GM19238 (cell line): Measurements from ENCODE around the gene CADM2.
"Not testable (repeated sequence)": the region's sequence is repeated elsewhere in the genome, so short reads cannot be mapped to it uniquely, and the experiment has no call there.

Experiments
- DNase-seq: peaks from one replicate; pipeline ENCODE4 v3.0.0; 2011; ENCODE audit warnings: low spot score; ENCODE audit not compliant: insufficient read length

The CADM2 gene

DNA sequence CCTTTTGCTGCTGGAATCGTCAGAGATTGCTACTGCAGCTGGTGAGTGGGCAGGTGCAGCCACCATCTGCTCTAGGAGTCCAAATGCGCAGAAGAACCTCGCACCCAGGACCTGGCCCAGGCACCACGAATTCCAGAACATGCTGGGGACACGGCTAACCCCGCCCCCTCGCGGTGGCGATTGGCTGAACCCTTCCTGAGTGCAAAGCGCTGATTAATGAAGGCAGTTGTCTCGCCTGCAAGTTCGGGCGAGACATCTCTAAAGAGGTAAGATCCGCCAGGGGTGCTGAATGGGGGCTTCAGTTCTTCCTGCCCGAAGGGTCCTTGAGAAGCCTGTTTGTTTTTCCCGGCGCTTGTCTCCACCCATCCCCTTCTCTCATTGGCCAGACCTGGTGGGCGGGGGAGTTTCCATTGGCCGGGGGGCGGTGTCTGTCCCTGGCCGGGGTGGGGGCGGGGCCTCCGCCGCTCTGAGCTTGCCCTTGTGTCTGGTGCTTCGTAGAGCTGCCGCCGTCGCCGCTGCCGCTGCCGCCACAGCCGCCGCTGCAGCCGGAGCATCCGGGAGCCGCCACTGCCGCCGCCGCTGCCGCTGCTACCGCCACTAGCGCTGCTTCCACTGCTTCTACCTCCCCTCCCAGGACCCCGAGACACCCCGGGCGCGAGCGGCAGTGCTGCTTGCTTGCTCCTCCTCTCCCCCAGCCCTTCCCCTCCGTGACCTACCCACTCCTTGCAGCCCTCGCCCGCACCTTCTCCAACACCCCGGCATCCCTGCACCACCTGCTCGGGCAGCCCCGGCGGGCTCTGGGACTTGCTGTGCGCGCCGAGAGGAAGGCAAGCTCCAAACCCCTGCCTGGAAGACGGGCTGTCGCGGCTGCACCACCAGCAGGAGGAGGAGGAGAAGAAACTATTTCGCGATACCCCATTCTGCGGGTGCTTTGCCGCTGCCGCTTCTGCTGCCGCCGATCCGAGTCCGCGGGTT, at the start of gene CADM2:
Gene CADM2 (plus strand): TSS at position 495 of the 975 bp plus-strand sequence.
- DNase-seq, result peak; percentile 66

DNA sequence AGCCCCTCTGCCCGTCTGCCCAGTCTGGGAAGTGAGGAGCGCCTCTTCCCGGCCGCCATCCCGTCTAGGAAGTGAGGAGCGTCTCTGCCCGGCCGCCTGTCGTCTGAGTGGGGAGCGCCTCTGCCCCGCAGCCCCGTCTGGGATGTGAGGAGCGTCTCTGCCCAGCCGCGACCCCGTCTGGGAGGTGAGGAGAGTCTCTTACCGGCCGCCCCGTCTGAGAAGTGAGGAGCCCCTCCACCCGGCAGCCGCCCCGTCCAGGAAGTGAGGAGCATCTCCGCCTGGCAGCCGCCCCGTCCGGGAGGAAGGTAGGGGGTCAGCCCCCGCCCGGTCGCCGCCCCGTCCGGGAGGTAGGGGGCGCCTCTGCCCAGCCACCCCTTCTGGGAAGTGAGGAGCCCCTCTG, 40.2 kb upstream of the CADM2 start:
- DNase-seq, result not testable (repeated sequence)

DNA sequence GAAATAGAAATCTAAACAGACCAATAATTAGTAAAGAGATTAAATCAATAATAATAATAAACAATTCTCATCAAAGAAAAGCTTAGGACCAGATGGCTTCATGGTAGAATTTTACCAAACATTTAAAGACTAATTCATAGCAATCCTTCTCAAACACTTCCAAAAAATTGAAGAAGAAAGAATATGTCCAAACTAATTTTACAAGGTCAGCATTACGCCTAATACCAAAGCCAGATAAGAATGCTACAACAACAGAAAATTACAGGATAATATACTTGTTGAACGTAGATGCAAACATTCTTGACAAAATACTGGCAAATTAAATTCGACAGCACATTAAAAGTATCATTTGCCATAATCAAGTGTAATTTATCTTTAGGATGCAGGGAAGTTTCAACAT, 36.1 kb upstream of the CADM2 start:
- no peak for DNase-seq

DNA sequence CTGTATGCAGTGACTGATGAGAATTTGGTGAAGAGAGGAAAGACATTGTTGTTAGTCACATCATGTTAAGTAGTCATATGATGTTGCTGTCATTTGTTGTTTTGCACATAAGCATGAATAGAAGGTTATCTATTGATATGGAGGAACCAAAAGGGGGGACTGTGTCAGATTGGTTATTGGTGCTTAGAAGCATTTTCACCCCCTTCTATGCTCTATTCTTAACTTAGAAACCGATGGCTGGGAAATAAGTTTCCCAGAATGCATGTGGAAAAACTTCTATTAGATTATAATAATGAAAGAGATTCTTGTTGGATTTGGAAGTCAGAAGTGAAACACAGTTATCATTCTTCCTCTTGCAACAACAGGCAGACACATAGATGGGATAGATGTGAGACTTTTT, 33.2 kb upstream of the CADM2 start:
- no peak for DNase-seq

DNA sequence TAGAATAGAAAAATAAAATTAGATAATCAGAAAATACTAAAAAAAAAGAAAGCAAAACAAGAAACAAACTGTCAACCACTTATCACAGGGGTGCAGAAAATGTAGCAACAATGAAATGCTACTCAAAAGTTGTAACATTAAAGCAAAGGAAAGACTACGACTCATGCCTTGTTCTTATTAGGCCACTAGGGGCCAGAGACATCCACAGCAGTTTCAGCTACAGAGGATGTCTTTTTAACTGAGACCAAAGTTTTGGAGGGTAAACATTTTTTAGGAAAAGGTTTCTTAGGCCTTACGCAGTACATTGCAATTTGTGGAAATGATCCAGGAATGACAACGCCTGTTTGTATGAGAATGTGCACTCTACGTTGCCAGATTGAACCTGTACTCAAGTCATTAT, 15.4 kb upstream of the CADM2 start:
- DNase-seq, result no peak

DNA sequence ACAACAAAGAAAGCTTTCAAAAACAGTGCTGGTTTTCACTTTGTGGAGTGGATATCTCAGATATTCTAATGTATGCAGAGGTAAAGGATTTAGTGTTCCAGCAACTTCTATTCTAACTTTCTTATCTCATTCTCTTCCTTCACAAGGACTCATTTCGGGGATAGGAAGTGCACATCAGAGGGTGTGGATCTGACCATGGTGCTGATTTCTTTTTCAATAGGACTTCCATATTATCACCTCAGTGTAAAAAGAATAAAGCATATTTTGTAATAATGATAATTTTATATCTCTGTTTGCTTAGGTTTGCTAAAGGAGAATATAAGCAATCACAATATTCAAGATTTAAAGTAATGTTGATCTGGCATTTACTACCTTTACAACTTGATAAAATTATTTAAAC, 12.5 kb upstream of the CADM2 start:
- no peak for DNase-seq

DNA sequence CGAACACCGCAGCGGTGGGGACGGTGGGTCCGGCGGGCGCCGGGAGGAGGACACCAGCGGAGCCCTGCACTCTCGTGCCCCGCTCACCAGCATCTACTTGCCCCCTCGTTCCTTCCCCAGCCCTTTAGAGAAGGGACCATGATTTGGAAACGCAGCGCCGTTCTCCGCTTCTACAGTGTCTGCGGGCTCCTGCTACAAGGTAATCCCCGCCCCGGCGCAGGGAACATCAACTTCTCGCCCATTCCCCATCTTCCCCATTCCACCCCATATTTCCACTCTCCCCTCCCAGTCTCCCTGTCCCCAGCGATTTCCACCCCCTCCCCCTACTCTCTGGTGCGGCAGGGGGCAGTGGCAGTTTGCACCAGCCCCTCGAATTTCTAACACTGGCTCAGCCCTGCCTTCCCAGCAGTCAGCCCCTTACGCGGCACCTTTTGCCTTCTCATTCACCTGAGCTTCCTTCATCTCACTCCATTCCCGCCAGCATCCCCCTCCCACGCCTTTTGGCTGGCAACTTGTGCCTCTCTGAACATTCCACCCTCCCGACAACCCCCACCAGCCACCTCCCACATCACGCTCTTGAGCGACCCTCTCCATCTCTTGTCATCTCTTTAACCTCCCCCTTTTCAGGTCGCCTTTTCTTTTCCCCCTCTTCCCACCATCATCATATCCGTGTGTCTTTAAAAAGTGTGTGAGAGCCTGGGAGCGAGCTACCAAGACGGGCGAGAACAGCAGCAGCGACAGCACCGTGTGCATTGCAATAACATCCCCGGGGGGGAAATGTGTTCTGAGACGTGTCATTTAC, 882 bp downstream of the CADM2 start:
- no peak for DNase-seq

DNA sequence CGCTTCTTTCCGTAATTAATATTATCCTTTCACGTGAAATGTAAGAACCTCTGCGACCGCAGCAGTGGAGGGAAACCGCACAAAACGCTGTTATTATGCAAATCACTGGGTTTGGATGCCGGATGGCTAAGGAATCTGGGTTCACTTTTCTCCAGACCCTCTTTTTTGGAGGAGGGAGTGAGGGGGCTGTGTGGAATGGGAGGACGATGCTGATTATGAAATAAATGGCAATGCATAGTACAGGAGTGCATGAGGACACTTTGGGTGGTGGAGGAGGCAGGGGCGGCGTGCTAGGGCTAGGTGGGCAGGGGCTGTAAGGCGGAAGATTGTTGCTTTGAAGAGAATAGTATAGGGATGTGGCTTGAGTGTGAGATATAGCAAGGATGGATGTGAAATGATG, 1.8 kb downstream of the CADM2 start:
- DNase-seq, result no peak

DNA sequence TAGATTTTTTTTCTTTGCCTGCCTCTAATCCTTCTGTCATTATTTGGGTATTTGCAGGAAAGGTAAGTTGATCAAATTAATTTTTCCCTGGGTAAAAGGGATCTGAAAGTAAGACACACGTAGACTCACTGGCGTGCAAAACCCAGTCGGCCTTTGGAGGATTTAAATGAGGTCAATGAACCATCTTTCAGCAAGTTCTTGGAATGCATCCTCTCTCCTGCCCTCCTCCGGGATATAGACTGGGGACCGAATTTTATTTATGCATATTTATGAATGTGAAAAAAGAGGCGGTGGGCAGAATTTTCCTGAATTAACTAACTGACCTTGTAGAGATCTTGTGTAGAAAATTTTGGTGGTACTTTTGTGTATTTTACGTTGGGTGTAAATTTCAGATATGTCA, 2.2 kb downstream of the CADM2 start:
- DNase-seq, result no peak

DNA sequence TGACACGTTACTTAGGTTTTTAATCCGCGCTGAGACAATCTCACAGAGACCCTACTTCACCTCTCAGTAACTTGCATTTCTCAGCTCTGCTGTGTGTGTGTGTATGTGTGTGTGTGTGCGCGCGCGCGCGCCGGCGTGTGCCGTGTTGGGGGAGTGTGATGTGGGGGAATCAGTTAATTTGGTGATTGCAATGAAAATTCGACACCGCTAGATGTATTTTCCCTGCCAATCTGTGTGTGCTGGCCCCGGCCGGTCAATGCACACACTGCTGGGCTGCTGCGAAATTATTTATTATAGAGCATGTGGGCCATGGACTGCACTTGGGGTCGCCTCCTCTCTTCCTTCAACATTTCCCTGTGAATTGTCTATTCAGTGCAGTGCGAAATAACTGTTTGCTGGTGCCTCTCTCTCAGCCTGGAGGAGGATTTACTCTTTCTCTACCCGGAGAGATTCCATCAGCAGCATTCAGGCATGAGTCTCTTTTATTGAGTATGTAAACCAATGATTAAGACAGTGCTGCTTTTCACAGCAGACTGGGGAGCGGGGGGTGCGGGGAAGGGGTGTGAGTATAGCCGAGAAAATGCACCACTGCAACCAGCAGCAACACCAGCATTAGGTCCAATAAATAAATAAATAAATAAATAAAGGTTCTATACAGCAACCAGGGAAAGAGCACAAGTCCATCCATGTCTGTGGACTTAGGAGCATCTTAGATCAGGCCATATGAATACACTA, 2.9 kb downstream of the CADM2 start:
- no peak for DNase-seq

DNA sequence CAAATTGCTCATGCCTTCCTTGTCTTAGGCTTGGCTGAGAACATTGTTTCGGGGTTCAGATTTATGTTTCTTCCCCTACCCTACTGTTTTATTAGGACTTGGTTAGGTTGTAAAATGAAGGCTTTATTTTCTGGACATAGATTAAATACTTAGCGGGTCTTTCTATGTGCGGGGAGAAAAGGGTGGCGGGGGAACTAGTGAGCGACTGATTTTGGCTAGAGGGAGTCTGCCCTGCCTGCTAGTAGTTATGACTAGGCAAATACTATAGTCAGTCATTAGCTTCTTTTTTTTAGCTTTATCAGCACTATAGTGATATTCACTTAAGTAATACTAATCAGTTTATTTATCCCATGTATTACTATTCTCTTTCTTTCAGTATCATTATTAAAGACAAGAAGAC, 3.6 kb downstream of the CADM2 start:
- no peak for DNase-seq

DNA sequence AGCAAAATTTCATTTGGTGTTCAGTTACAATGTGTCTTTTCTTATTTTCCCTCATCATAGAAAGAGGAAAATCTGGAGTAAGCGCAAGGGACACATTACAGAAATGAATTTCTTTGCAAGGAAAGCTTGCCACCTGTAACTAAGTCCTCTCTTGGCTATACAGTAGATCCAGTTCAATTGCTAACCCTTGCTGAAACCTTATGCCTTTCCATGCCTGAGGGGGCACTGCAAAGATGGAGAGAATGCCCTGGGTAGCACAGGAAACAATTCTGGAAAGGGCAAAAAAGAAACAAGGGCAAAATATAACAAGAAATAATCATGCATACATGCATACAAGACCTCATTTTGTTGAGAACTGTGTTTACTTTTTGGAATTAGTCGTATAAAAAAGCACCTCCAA, 4.3 kb downstream of the CADM2 start:
- no peak for DNase-seq

DNA sequence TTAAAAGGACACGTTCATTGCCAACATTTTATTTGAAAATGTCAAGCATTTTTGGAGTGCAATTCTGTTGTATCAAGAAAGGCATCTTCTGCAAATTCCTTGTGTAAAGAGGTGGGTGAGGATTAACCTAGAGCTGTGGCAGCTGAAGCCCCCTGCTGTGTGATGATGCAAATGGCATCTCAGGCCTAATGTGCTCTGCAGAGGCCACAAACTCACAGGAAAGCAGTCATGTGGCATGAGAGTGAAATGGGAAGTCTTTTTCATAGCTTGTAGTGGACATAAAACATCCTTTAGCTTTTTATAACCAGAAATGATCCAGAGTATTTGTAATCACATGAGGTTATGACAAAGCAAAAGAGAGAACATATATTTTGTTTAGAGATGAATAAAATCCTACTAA, 6.4 kb downstream of the CADM2 start:
- DNase-seq, result no peak

DNA sequence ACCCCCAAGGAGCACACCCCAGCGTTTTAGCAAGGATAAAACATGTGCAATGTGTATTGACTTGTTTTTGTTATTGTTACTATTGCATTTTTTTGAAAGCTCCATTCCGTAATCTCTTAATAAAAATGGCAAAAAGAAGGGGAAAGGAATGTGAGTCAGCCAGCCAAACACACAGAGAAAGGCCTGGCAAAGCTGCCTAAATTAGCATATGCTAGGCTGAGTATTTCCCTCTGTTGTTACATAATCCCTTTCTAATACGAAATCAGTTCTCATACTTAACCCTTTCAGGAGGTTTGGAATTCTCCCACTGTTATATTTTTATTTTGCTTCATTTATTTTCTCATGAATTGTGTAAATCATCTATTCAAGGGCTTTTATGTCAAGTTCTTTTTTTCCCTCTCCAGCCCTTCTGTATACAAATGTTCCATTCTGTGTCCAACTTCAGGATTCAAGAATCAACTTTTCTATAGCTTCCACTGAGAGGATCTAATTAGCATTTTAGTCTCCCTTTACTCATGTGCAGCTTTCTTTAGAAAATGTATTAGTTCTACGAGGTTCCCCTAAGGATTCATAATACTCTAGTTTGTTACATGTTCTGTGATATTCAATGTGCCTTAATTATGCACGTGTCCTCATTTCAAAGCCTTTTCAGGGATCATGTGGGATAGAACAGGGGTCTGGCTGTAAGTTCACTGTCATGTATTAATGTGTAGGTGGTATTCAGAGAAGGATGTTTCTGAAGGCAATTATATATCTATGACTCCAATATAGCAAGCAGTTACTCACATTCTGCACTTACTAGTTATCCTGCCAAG, 9.2 kb downstream of the CADM2 start:
- no peak for DNase-seq

DNA sequence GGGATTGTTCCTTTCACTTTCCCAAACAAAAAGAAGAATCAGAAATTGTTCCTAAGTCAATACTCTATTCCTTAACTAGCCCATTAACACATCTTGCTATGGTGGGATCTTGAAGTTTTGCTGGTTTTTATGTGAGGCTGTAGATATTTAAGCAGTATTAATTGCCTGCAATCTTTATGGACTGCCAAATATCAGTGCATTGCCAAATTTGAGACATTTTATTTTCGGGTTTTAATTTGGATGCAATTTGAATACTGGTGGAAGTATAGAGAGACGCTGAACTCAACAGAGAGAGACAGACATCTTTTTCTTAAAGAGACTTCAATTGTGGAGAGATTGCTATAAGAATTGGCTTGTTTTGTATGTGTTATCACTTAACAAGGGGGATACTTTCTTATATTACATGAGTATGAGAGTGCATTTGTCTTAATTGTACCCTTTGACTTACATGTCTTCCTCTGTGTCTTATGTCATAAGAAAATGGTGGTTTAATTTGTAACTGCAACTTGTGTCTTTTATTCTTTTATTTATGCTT, 10.0 kb downstream of the CADM2 start:
- DNase-seq, result no peak

DNA sequence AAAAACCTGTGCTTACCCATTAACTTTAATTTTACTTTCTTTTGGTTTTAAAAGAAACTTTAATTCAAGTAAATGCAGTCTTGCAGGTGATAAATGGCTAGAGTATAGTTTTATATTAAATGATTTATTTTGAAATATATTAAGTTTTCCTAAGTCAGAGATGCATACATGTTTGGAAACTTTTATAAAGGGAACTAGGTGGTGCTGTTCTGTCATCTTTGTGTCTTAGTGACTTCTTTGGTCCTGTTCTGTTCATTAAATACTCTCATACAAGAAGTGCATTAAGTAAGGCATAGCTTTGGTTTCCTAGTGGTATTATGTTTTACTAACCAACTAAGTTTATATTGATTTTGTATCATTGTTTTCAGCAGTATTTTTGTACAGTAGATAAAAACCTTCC, 15.6 kb downstream of the CADM2 start:
- no peak for DNase-seq

DNA sequence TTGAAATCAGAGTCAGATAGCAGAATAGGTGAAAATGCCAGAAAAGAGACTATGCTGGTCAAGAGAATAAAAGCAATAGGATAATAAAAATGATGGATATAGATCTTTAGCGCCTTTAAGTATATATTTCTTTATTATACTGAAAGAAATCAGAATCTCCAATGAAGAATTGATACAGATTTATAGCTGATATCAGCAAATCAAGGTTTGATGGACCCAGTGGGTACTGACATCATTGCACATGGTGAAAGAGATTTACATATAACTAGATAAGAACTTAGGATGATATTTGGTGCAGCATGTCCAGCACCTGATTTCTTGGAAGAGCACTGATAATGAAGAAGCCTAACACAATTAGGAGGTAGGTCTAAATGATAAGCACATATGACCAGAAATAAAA, 18.2 kb downstream of the CADM2 start:
- no peak for DNase-seq

DNA sequence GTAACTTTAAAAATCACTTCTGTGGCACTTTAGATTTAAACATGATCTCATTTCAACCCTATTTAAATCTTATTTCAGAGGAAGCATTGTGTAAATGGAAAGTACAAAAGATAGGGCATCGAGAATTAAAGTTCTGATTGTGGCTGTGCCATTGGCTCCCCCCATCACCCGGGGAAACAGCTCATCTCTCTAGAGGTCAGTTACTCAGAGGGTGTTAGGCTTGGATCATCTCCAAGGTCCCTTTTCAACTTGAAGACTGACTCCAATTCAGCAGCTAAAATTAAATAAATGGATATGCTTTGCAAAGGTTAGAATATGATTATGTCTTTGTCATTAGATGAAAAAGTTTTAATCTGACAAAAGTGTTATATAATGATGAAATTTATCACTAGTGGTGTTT, 20.1 kb downstream of the CADM2 start:
- DNase-seq, result no peak

DNA sequence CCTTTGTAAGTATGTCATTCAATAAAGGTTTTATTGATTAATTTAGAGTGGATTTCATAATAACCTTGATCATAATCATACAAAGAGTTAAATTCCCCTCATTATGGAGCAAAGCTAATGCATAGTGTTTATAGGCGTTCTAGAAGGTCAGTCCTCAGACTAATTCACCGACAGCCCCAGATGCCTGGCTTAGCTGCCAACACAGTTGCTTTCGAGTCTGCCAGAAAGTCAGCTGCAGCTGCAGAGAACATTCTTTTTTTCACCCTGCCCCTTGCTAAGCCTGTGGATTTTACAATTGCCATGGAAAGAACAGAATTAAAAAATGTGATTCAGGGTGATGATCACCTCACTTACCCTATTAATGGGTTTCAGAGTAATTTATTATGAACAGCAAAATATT, 21.2 kb downstream of the CADM2 start:
- DNase-seq, result no peak

DNA sequence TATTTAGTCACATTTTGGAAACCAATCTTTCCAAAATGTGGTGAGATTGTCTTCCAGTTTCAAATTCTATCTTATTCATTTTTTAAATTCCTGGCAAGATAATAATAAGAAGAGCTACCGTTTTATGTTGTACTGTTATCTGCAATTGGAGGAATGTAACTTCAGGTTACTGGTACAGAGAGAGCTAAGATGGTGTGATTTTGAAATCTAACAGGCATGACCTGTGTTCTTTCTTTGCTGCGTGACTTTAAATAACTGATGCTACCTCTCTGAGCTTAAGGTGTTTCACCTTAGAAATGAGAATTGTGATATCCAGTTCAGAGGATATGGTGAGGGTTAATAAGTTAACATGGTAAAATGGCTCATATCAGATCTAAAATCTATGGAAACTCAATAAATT, 21.7 kb downstream of the CADM2 start:
- no peak for DNase-seq

DNA sequence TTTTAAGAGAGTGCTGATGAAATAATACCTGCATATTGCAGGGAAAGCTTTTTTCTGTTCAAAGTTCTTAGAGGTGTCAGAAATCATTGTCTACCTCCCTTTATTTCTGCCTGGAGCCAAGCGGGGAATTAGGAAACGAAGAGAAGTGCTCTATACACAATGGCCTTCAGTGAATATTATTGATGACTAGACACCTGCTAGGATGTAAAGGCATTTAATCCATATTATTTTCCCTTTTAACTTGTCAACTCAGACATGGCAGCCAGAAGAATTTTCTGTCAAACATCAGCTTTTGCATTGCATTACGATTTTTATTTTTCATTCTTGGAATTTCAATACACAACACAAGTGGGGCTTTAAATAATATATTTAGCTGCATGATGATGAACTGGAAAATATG, 24.7 kb downstream of the CADM2 start:
- DNase-seq, result no peak
